Measurements from ENCODE around the gene TOB1. TPM values are rescaled to one million over a fixed set of nuclear protein-coding genes. Genes with fewer than 3 reads are reported as not detected.

TOB1 gene
- total and polyA plus RNA-seq, 2 of the 4 experiments (the other 2 are of a cell fraction), result 4.3 to 9.0 TPM

- H3K9me1 ChIP-seq (ENCODE audit: insufficient read depth, low read length), result no peaks in the 10 kb centered on the region
- H2BK20ac ChIP-seq (ENCODE audit: low read depth, low read length), result no peak overlapping the region
- no peak overlapping the region for H3K4ac ChIP-seq (ENCODE audit: low read depth, low read length)
- TF ChIP-seq ELK1 (IDR thresholded peaks at IDR 0.05; ENCODE audit: borderline replicate concordance, low read depth, low read length), result no peak
- no peak for TF ChIP-seq RCOR1 (IDR thresholded peaks at IDR 0.05; ENCODE audit: insufficient replicate concordance, low read length)
- no peak for TF ChIP-seq CTCF (conservative IDR thresholded peaks at IDR 0.05; ENCODE audit: low read depth, low read length)
- no peak for TF ChIP-seq NFE2L2 (IDR thresholded peaks at IDR 0.05; ENCODE audit: low read depth, low read length)
- TF ChIP-seq CHD1 (IDR thresholded peaks at IDR 0.05; ENCODE audit: low read depth, low read length), result no peak
- no peak for TF ChIP-seq BHLHE40 (IDR thresholded peaks at IDR 0.05; ENCODE audit: low read depth, low read length)
- TF ChIP-seq POLR2A (IDR thresholded peaks at IDR 0.05; ENCODE audit: low read depth, low read length), result no peak
- no peak overlapping the region for H3K23ac ChIP-seq (ENCODE audit: low read depth, low read length)
- POLR2A ChIA-PET (ENCODE audit: unreplicated experiment), result no interaction called here
- in situ Hi-C loops (cut with MboI; ENCODE audit: low sequenced_read_pairs) (loop anchor here (5.0 kb wide), 2 partner anchors 53 to 293 kb away; partner anchors contain the start of gene SPATA20), intact Hi-C loops (cut with micrococcal nuclease) (loop anchor here (5.0 kb wide), 1 partner anchor 358 kb away; no protein-coding TSS in a partner anchor), dilution Hi-C loops (cut with HindIII; ENCODE audit: low sequenced_read_pairs, unreplicated experiment) (no loop called here)
- no peak overlapping the region for H3K14ac ChIP-seq (replicated peaks; ENCODE audit: low read depth, low read length)
- H3K4me2 ChIP-seq (ENCODE audit: low read depth, low read length), result no peak overlapping the region
- H3K18ac ChIP-seq (ENCODE audit: low read depth, low read length), result no peak overlapping the region
- H4K91ac ChIP-seq (ENCODE audit: insufficient read depth, low read depth, low read length), result no peak overlapping the region
- H3K4me1 ChIP-seq (ENCODE audit: control insufficient read depth, insufficient read depth, low read length), result peaks cover 4% of the 10 kb centered on the region; the same call in 1 of the 2 replicates
- CTCF ChIA-PET, result interaction anchor here (0.8 kb wide), 1 partner anchor 58 kb away, joined by 6 read pairs; no protein-coding TSS in a partner anchor
- no peaks in the 10 kb centered on the region for H3K9me3 ChIP-seq (ENCODE audit: control insufficient read depth, insufficient read depth, low read length)
- H3K36me3 ChIP-seq (ENCODE audit: control insufficient read depth, insufficient read depth, low read length), result no peaks in the 10 kb centered on the region
- 90% methylated on average over 20 of the region's 29 CpGs; no CpG with 5 or more reads in 1 of the 2 experiments for WGBS, 2 experiments (ENCODE audit: extremely low coverage in 2 of 2, insufficient read length in 1 of 2)
- no peak overlapping the region for H2BK5ac ChIP-seq (ENCODE audit: low read depth, low read length, poor library complexity, severe bottlenecking)
- ATAC-seq (ENCODE audit: low read depth), result no peak
- no peak for DNase-seq
- H3K27ac ChIP-seq (ENCODE audit: insufficient read depth, low read length), result no peak overlapping the region
- H4K8ac ChIP-seq (ENCODE audit: low read depth in 2 of 2, low read length in 2 of 2), result no peak overlapping the region
- no peak overlapping the region for H2BK120ac ChIP-seq (ENCODE audit: low read depth, low read length)
- H3K56ac ChIP-seq (ENCODE audit: extremely low read depth, insufficient read depth, low read length), result no peak overlapping the region
- no peak overlapping the region for H4K5ac ChIP-seq (ENCODE audit: low read depth, low read length)
- no peak overlapping the region for H2AK9ac ChIP-seq (replicated peaks; ENCODE audit: low read depth, low read length, poor library complexity)
- no peak overlapping the region for H2AFZ ChIP-seq (replicated peaks; ENCODE audit: low read length, poor library complexity)
- no peak overlapping the region for H3K4me3 ChIP-seq (ENCODE audit: insufficient read depth, low read depth, low read length)
- BruUV-seq (replicated peaks), result no TSS peak
- H4K20me1 ChIP-seq (ENCODE audit: insufficient read depth, low read length), result no peaks in the 10 kb centered on the region
- H3K27me3 ChIP-seq (ENCODE audit: control insufficient read depth, insufficient read depth, low read length), result peaks cover 3% of the 10 kb centered on the region; the same call in 1 of the 2 replicates
- H3K9ac ChIP-seq (ENCODE audit: low read depth, low read length), result no peak overlapping the region
- 0 out of 2 replicates have a peak overlapping the region, but pooled peaks have one; percentile 3 for H2AK5ac ChIP-seq (ENCODE audit: low read depth, low read length)
- H3K79me1 ChIP-seq (ENCODE audit: low read depth in 1 of 2, low read length in 2 of 2), result no peaks in the 10 kb centered on the region
- no peak overlapping the region for H2BK15ac ChIP-seq (ENCODE audit: low read depth, low read length)
These were observed 25.8 kb downstream of the TOB1 start for GRCh38 chr17:50840311-50840851.
